Neutrophil (primary cell): ENCODE measurements around the gene LDAH.

Experiments
- H3K27ac ChIP-seq: fragments of 200-600 bp; sonication (generic); 2 replicates; pipeline ENCODE4 v1.5.1; 2016; ENCODE audit warnings: mild to moderate bottlenecking, moderate library complexity
- H3K27me3 ChIP-seq: fragments of 200-600 bp; sonication (generic); 2 replicates; pipeline ENCODE4 v1.6.0; 2016; ENCODE audit warnings: mild to moderate bottlenecking
- H3K36me3 ChIP-seq: fragments of 200-600 bp; sonication (generic); 2 replicates; pipeline ENCODE4 v1.5.1; 2017
- H3K4me1 ChIP-seq, 2 experiments: fragments of 200-600 bp in 1 of 2; sonication (generic) in 1 of 2; 1 replicate in 1 of 2; 2 replicates in 1 of 2; pipeline versions ENCODE4 v1.5.1 to v1.6.1; 2013 to 2016; ENCODE audit warnings: low read depth in 1 of 2, low read length in 1 of 2, mild to moderate bottlenecking in 1 of 2, moderate library complexity in 1 of 2; ENCODE audit not compliant: control insufficient read depth in 1 of 2, insufficient read depth in 1 of 2
- H3K4me3 ChIP-seq, 2 experiments: fragments of 200-600 bp in 1 of 2; sonication (generic) in 1 of 2; 1 replicate in 1 of 2; 2 replicates in 1 of 2; pipeline ENCODE4 v1.5.1; 2013 to 2016; ENCODE audit warnings: low read depth in 1 of 2, low read length in 1 of 2, mild to moderate bottlenecking in 1 of 2, moderate library complexity in 1 of 2
- H3K9me3 ChIP-seq: fragments of 200-600 bp; sonication (generic); 2 replicates; pipeline ENCODE4 v1.5.1; 2016
- TF ChIP-seq, protein P1 (sequence below): fragments of 200-600 bp; sonication (generic); IDR thresholded peaks from 2 replicates; pipeline ENCODE4 v1.5.1; 2016; ENCODE audit warnings: antibody characterized with exemption

Gene LDAH

DNA sequence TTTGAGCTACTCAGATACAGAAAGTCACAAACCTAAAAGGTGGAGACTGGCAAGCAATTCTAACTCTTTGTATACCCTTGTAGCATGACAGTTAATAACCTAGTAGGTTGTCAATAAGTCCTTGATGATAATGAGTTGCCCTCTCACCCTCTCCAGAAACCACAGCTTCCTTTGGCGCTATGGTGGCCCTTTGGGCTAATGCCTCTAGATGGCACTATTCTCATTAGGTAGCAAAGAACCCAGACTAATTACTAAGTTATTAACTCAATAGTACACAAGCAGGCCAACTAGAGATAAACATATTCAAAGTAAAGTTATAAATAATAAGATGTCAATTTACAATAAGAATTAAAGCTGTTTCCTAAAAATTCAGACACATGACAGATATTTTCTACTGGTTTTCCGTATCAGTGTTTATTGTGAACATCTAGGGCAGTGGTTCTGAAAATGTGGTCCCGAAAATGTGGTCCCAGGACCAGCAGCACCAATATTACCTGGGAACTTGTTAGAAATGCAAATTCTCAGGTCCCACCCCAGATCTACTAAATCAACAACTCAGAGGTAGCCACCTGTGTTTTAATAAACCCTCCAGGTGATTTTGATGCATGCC is 41.1 kb downstream of the LDAH start:
- no peaks in the 10 kb centered on the region for H3K4me1 ChIP-seq
- no peaks in the 10 kb centered on the region for H3K9me3 ChIP-seq
- no peak overlapping the region for H3K4me3 ChIP-seq
- no peaks in the 10 kb centered on the region for H3K27me3 ChIP-seq
- no peaks in the 10 kb centered on the region for H3K36me3 ChIP-seq
- TF ChIP-seq, protein P1, sequence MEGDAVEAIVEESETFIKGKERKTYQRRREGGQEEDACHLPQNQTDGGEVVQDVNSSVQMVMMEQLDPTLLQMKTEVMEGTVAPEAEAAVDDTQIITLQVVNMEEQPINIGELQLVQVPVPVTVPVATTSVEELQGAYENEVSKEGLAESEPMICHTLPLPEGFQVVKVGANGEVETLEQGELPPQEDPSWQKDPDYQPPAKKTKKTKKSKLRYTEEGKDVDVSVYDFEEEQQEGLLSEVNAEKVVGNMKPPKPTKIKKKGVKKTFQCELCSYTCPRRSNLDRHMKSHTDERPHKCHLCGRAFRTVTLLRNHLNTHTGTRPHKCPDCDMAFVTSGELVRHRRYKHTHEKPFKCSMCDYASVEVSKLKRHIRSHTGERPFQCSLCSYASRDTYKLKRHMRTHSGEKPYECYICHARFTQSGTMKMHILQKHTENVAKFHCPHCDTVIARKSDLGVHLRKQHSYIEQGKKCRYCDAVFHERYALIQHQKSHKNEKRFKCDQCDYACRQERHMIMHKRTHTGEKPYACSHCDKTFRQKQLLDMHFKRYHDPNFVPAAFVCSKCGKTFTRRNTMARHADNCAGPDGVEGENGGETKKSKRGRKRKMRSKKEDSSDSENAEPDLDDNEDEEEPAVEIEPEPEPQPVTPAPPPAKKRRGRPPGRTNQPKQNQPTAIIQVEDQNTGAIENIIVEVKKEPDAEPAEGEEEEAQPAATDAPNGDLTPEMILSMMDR: no peak
- H3K27ac ChIP-seq: no peak overlapping the region

DNA sequence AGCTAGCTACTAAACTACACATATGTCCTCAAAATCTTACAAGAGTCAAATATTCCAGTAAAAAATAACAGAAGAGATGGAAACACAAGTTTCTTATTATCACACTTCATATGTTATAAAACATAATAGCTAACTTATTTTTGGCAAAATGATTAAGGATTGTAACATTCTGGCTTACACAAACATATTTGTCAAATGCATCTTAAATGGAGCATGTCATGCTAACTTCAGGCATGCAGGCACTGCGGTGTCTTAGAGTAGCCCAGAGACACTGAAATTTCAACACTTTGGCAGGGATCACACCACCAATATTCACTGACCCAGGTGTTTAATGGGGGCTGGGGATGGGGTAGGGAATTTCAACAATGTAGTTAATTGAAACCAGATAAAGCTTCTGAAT is 51.6 kb downstream of the LDAH start:
- Histone ChIP-seq H3K4me3 (no peak overlapping the region), H3K4me1 (no peaks in the 10 kb centered on the region), H3K9me3 (no peaks in the 10 kb centered on the region), H3K27ac (no peak overlapping the region), H3K36me3 (no peaks in the 10 kb centered on the region), H3K27me3 (no peaks in the 10 kb centered on the region)
- TF ChIP-seq, protein P1: no peak

DNA sequence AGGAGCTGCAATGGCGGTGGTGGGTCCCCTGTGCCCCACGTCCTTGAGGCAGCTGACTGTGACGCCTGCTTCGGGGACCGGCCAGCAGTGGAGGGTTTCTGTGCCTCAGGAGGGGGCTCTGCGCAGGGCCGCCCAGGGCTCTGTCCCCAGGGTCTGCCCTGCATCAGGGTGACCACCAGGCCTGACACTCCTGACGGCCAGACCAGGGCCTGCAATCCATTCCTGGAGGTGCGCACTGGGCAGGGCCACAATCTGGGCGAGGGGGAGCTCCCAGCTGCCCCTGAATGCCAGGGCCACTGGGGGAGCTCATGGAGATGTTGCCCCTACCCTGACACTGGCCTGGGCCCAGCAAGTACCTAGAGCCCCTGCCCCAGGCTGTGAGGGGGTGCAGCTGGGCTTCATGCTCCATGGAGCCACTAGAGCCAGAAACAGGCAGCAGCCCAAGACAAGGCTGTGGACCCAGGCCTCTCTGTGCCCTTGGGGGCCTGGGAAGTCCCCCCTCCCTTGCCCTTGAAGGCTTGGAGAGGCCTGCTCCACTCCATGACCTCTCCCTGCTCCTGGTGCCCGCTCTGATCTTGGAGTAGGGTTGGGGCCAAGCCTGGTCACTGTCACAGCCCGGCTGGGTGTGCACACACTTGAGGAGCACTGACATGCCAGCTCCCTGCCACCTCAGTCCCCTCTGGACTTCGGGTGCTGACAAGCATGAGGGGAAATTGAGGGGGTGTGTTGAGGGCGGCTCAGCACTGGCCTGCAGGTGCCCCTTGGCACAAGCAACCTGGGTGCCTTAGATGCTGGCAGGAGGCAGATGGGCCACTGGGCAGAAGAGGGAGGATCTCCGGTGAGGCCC is 55.9 kb downstream of the LDAH start:
- Histone ChIP-seq H3K27me3 (no peaks in the 10 kb centered on the region), H3K27ac (no peak overlapping the region), H3K9me3 (no peaks in the 10 kb centered on the region), H3K4me1 (no peaks in the 10 kb centered on the region), H3K4me3 (no peak overlapping the region), H3K36me3 (no peaks in the 10 kb centered on the region)
- TF ChIP-seq, protein P1: no peak

DNA sequence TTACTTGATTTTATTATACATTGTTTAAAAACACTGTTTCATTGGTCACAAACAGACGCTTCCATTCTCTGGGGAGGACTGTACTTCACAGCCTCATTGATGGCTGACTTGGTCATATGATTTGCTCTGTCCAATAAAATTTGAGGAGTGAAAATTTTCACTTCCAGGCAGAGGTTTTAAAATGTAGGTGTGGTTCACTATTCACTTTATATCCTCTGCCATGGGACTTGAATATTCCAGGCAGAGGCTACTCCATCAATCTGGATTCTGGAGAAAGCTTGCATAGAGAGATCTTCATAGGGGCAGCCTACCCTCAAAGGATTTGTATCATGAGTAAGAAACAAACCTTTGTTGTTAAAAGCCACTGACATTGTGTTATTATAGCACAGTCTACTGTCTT is 56.7 kb downstream of the LDAH start:
- Histone ChIP-seq H3K27ac (no peak overlapping the region), H3K36me3 (no peaks in the 10 kb centered on the region), H3K4me1 (no peaks in the 10 kb centered on the region), H3K9me3 (no peaks in the 10 kb centered on the region), H3K4me3 (no peak overlapping the region), H3K27me3 (no peaks in the 10 kb centered on the region)
- TF ChIP-seq, protein P1: no peak

DNA sequence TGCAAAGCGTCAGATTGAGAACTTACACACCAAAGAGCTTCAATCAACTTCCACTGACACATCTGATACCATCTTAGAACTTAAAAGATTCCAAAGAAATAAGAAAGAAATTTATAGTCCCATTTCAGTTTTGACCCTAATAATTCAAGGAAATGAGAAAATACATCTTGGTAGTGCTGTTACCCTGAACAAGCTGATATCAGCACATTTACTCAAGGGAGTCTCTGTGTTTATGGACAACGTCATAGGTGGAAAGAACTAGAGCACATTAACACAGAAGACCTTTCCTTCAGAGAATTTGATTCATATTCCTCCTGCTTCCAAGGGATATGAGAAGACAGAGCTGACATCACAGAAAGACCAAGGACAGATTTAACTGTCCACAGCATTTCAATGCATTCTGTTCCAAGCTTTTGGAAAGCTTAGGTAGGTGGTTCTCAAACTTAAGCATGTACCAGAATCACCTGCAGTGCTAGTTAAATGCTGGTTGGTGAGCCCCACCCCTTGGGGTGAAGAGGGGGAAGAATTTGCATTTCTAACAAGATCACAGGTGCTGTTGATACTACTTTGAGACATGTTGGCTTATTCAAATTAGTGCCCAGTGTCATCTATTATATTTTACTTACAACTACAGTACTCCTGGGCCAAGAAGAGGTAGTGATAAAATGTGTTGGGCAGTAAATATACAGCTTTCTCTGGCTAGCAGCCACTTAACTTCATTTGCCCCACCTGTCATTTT is 59.8 kb downstream of the LDAH start:
- TF ChIP-seq, protein P1: no peak
- H3K36me3 ChIP-seq: no peaks in the 10 kb centered on the region
- H3K9me3 ChIP-seq: no peaks in the 10 kb centered on the region
- H3K4me1 ChIP-seq: no peaks in the 10 kb centered on the region
- no peak overlapping the region for H3K4me3 ChIP-seq
- H3K27me3 ChIP-seq: no peaks in the 10 kb centered on the region
- no peak overlapping the region for H3K27ac ChIP-seq
